Activated CD4-positive, alpha-beta T cell treated with anti-CD3 and anti-CD28 coated beads, Interleukin-2, amount 10 ng/mL, durations not matched to agents 24 days and 14 days (primary cell): Measurements from ENCODE around the gene LCN6. TPM values are rescaled to one million over a fixed set of nuclear protein-coding genes. Genes with fewer than 3 reads are reported as not detected.

Experiments
- DNase-seq: peaks from one replicate; pipeline ENCODE4 v3.0.0; 2022
- H3K27ac Mint-ChIP-seq: one replicate; pipeline ENCODE4 v1.8.0; 2022; ENCODE audit warnings: mild to moderate bottlenecking, mixed read lengths
- H3K27me3 Mint-ChIP-seq: one replicate; pipeline ENCODE4 v1.8.0; 2022; ENCODE audit warnings: mixed read lengths
- H3K36me3 Mint-ChIP-seq: one replicate; pipeline ENCODE4 v1.8.0; 2022; ENCODE audit warnings: low read depth, mild to moderate bottlenecking, mixed read lengths
- H3K4me1 Mint-ChIP-seq: one replicate; pipeline ENCODE4 v1.8.0; 2021; ENCODE audit warnings: mixed read lengths
- H3K4me3 Mint-ChIP-seq: one replicate; pipeline ENCODE4 v1.8.0; 2022; ENCODE audit warnings: mild to moderate bottlenecking, moderate library complexity, mixed read lengths
- H3K9me3 Mint-ChIP-seq: one replicate; pipeline ENCODE4 v1.8.0; 2021; ENCODE audit warnings: mixed read lengths
- intact Hi-C: fragments of 100-400 bp; cut with micrococcal nuclease; formaldehyde crosslinking; loops from one replicate; pipeline ENCODE4 v1.15.1; 2023
- total RNA-seq: library from RNA; stranded (reverse); gene quantifications from 2 replicates; pipeline ENCODE4 v1.2.3, GENCODE V29; 2022

The LCN6 gene
- total RNA-seq, 1 donor from 2014 or later: not detected

- no peaks in the 10 kb centered on the region for H3K36me3 Mint-ChIP-seq
- DNase-seq: no peak
- H3K9me3 Mint-ChIP-seq: no peaks in the 10 kb centered on the region
- H3K4me1 Mint-ChIP-seq: peaks cover 17% of the 10 kb centered on the region
- H3K27ac Mint-ChIP-seq: no peak overlapping the region
- intact Hi-C loops: no loop called here
- H3K27me3 Mint-ChIP-seq: peaks cover 20% of the 10 kb centered on the region
- no peak overlapping the region for H3K4me3 Mint-ChIP-seq
These were observed 45.0 kb downstream of the LCN6 start for GRCh38 chr9:136703276-136703860.

- peak overlapping the region; percentile 98 for H3K27ac Mint-ChIP-seq
- H3K27me3 Mint-ChIP-seq: peaks cover 20% of the 10 kb centered on the region
- no peaks in the 10 kb centered on the region for H3K9me3 Mint-ChIP-seq
- no peaks in the 10 kb centered on the region for H3K36me3 Mint-ChIP-seq
- peaks cover 17% of the 10 kb centered on the region for H3K4me1 Mint-ChIP-seq
- intact Hi-C loops: loop anchor here (1.0 kb wide), 2 partner anchors 14 to 27 kb away; partner anchors contain the start of gene AGPAT2
- H3K4me3 Mint-ChIP-seq: peak overlapping the region; percentile 87
- DNase-seq: no peak
These were observed 46.7 kb downstream of the LCN6 start for GRCh38 chr9:136701668-136702053.

- H3K27me3 Mint-ChIP-seq: peaks cover 20% of the 10 kb centered on the region
- intact Hi-C loops: loop anchor here (1.0 kb wide), 2 partner anchors 14 to 27 kb away; partner anchors contain the start of gene AGPAT2
- peak; percentile 88 for DNase-seq
These were observed 47.2 kb downstream of the LCN6 start for GRCh38 chr9:136700959-136701667.

GRCh38 chr9:136700304-136700703 is 48.0 kb downstream of the LCN6 start:
- peaks cover 17% of the 10 kb centered on the region for H3K4me1 Mint-ChIP-seq
- H3K4me3 Mint-ChIP-seq: peak overlapping the region; percentile 87
- peak overlapping the region; percentile 58 for H3K27ac Mint-ChIP-seq
- no peaks in the 10 kb centered on the region for H3K36me3 Mint-ChIP-seq
- intact Hi-C loops: no loop called here
- no peak for DNase-seq
- H3K9me3 Mint-ChIP-seq: no peaks in the 10 kb centered on the region
- H3K27me3 Mint-ChIP-seq: peaks cover 12% of the 10 kb centered on the region

More at GRCh38 chr9:136700959-136701667, 47.2 kb downstream of the LCN6 start:
- Mint-ChIP-seq H3K9me3 (no peaks in the 10 kb centered on the region), H3K4me1 (peaks cover 17% of the 10 kb centered on the region), H3K36me3 (no peaks in the 10 kb centered on the region), H3K27ac (peak overlapping the region; percentile 98), H3K4me3 (peak overlapping the region; percentile 87)

- H3K36me3 Mint-ChIP-seq: no peaks in the 10 kb centered on the region
- H3K4me3 Mint-ChIP-seq: no peak overlapping the region
- peaks cover 17% of the 10 kb centered on the region for H3K4me1 Mint-ChIP-seq
- H3K27ac Mint-ChIP-seq: no peak overlapping the region
- H3K9me3 Mint-ChIP-seq: no peaks in the 10 kb centered on the region
- no peak for DNase-seq
- peaks cover 8% of the 10 kb centered on the region for H3K27me3 Mint-ChIP-seq
- intact Hi-C loops: no loop called here
These were observed 49.6 kb downstream of the LCN6 start for GRCh38 chr9:136698635-136699246.

- H3K4me3 Mint-ChIP-seq: no peak overlapping the region
- H3K27me3 Mint-ChIP-seq: peaks cover 8% of the 10 kb centered on the region
- peaks cover 17% of the 10 kb centered on the region for H3K4me1 Mint-ChIP-seq
- H3K36me3 Mint-ChIP-seq: no peaks in the 10 kb centered on the region
- no peak overlapping the region for H3K27ac Mint-ChIP-seq
- no peaks in the 10 kb centered on the region for H3K9me3 Mint-ChIP-seq
- intact Hi-C loops: no loop called here
- no peak for DNase-seq
These were observed 50.4 kb downstream of the LCN6 start for GRCh38 chr9:136697821-136698526.

GRCh38 chr9:136697146-136697820 is 51.0 kb downstream of the LCN6 start:
- Mint-ChIP-seq H3K4me1 (peaks cover 17% of the 10 kb centered on the region), H3K36me3 (no peaks in the 10 kb centered on the region), H3K27me3 (peaks cover 8% of the 10 kb centered on the region), H3K27ac (no peak overlapping the region), H3K9me3 (no peaks in the 10 kb centered on the region), H3K4me3 (no peak overlapping the region)
- no peak for DNase-seq
- intact Hi-C loops: no loop called here

- Mint-ChIP-seq H3K27me3 (peaks cover 8% of the 10 kb centered on the region), H3K27ac (no peak overlapping the region), H3K9me3 (no peaks in the 10 kb centered on the region), H3K4me3 (no peak overlapping the region), H3K36me3 (no peaks in the 10 kb centered on the region), H3K4me1 (peaks cover 11% of the 10 kb centered on the region)
- intact Hi-C loops: no loop called here
- no peak for DNase-seq
These were observed 51.8 kb downstream of the LCN6 start for GRCh38 chr9:136696502-136696901.

GRCh38 chr9:136695955-136696354 is 52.4 kb downstream of the LCN6 start:
- peaks cover 8% of the 10 kb centered on the region for H3K27me3 Mint-ChIP-seq
- intact Hi-C loops: no loop called here
- no peaks in the 10 kb centered on the region for H3K36me3 Mint-ChIP-seq
- no peak overlapping the region for H3K27ac Mint-ChIP-seq
- H3K4me1 Mint-ChIP-seq: peaks cover 6% of the 10 kb centered on the region
- DNase-seq: no peak
- H3K9me3 Mint-ChIP-seq: no peaks in the 10 kb centered on the region
- H3K4me3 Mint-ChIP-seq: no peak overlapping the region

- no peak overlapping the region for H3K4me3 Mint-ChIP-seq
- peaks cover 8% of the 10 kb centered on the region for H3K27me3 Mint-ChIP-seq
- no peak overlapping the region for H3K27ac Mint-ChIP-seq
- H3K36me3 Mint-ChIP-seq: no peaks in the 10 kb centered on the region
- intact Hi-C loops: no loop called here
- H3K4me1 Mint-ChIP-seq: peaks cover 4% of the 10 kb centered on the region
- DNase-seq: no peak
- H3K9me3 Mint-ChIP-seq: no peaks in the 10 kb centered on the region
These were observed 52.9 kb downstream of the LCN6 start for GRCh38 chr9:136695435-136695895.

- Mint-ChIP-seq H3K27ac (no peak overlapping the region), H3K4me1 (no peaks in the 10 kb centered on the region), H3K4me3 (no peak overlapping the region), H3K27me3 (peaks cover 6% of the 10 kb centered on the region), H3K36me3 (no peaks in the 10 kb centered on the region), H3K9me3 (no peaks in the 10 kb centered on the region)
- no peak for DNase-seq
- intact Hi-C loops: no loop called here
These were observed 53.5 kb downstream of the LCN6 start for GRCh38 chr9:136694872-136695247.

- Mint-ChIP-seq H3K4me1 (no peaks in the 10 kb centered on the region), H3K4me3 (no peak overlapping the region), H3K27ac (no peak overlapping the region), H3K27me3 (peaks cover 7% of the 10 kb centered on the region), H3K36me3 (no peaks in the 10 kb centered on the region), H3K9me3 (no peaks in the 10 kb centered on the region)
- DNase-seq: peak; percentile 77
- intact Hi-C loops: no loop called here
These were observed 54.0 kb downstream of the LCN6 start for GRCh38 chr9:136694163-136694871.
